ENCODE data around the gene WNT7B. TPM values are rescaled to one million over a fixed set of nuclear protein-coding genes. Genes with fewer than 3 reads are reported as not detected.
A peak's percentile ranks its signal among the peaks of the same experiment; 100 is the strongest.
"Not testable (repeated sequence)": the region's sequence is repeated elsewhere in the genome, so short reads cannot be mapped to it uniquely, and the experiment has no call there.

WNT7B gene
- total and polyA plus RNA-seq, 3 donors from 2014 or later: 0.65 to 1.9 (median 1.3) TPM

DNA sequence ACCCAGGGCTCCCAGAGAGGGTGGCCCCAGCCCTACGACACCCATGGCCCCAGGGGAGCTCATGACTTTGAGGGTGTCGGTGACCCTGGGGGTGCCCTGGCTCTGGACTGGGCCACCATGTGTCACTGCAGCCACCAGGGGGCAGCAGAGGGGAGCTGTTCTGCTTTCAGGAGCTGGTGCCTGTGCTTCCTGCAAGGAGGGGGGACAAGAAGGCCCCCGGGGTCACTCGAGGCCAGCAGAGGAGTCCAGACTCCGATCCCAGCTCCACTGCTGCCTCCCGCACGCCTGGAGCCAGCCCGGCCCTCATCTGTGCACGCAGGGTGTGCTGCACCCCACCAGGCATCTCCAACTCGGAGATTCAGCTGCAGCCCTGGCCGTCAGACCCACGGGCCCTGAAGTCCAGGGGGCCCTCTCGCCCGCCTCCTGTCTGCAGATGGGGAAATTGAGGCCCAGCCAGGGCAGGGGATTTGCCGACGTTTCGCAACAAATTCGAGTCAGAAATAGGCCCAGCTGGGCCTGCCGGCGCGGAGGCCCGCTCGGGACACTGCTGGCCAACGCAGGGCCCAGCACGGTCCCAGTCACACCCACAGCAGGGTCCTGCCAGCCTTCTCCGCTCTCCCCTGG lies 29.5 kb upstream of the WNT7B start:
- Histone ChIP-seq H3K27ac (peak overlapping the region; percentile 89 to 91), H3K9me3 (no peaks in the 10 kb centered on the region), H3K27me3 (no peaks in the 10 kb centered on the region), H3K36me3 (ENCODE audit: low read depth, missing control alignments) (no peaks in the 10 kb centered on the region), H3K4me1 (peaks cover 43% of the 10 kb centered on the region), H3K4me3 (no peak overlapping the region)
- 37 to 40% methylated on average over 3 to 25 of the region's 26 CpGs for WGBS, 2 donors
- intact Hi-C loops (cut with DNase I; ENCODE audit: low total_unique reads): loop anchor here (5.0 kb wide), 1 partner anchor 111 kb away; no protein-coding TSS in a partner anchor
- DNase-seq: peak; percentile 97
- TF ChIP-seq, protein P1, sequence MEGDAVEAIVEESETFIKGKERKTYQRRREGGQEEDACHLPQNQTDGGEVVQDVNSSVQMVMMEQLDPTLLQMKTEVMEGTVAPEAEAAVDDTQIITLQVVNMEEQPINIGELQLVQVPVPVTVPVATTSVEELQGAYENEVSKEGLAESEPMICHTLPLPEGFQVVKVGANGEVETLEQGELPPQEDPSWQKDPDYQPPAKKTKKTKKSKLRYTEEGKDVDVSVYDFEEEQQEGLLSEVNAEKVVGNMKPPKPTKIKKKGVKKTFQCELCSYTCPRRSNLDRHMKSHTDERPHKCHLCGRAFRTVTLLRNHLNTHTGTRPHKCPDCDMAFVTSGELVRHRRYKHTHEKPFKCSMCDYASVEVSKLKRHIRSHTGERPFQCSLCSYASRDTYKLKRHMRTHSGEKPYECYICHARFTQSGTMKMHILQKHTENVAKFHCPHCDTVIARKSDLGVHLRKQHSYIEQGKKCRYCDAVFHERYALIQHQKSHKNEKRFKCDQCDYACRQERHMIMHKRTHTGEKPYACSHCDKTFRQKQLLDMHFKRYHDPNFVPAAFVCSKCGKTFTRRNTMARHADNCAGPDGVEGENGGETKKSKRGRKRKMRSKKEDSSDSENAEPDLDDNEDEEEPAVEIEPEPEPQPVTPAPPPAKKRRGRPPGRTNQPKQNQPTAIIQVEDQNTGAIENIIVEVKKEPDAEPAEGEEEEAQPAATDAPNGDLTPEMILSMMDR (IDR thresholded peaks at IDR 0.05): peak; percentile 96 to 98 (median 98)
- no peak for TF ChIP-seq POLR2A (IDR thresholded peaks at IDR 0.05)

DNA sequence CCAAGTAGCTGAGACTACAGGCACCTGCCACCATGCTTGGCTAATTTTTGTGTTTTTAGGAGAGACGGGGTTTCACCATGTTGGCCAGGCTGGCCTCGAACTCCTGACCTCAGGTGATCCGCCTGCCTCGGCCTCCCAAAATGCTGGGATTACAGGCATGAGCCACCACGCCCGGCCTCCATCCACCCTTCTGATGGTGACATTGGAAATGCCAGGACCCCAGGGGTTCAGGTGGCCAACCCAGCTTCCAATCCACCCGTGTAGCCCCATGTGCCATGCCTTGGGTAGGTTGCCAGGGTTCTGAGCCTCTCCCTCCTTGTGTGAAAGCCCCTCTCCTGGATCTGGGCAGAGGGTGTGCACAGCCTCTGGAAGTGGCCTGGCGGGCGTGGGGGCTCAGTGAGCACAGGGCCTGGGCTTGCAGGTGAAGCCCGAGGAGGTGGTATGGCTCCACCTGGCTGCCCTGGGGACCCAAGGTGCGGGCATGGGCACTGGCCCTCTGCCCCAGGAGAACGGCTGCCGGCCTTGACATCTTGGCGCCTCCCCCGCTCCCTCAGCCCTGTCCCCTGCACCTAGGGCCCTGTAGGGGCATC lies 28.2 kb upstream of the WNT7B start:
- H3K4me3 ChIP-seq; H3K36me3 ChIP-seq (ENCODE audit: low read depth, missing control alignments); H3K27ac ChIP-seq; H3K9me3 ChIP-seq; H3K27me3 ChIP-seq; DNase-seq: not testable (repeated sequence)
- intact Hi-C loops (cut with DNase I; ENCODE audit: low total_unique reads): loop anchor here (5.0 kb wide), 1 partner anchor 112 kb away; no protein-coding TSS in a partner anchor
- WGBS, 2 donors: 84 to 88% methylated on average over 14 to 15 of the region's 15 CpGs
- H3K4me1 ChIP-seq: peaks cover 48% of the 10 kb centered on the region

DNA sequence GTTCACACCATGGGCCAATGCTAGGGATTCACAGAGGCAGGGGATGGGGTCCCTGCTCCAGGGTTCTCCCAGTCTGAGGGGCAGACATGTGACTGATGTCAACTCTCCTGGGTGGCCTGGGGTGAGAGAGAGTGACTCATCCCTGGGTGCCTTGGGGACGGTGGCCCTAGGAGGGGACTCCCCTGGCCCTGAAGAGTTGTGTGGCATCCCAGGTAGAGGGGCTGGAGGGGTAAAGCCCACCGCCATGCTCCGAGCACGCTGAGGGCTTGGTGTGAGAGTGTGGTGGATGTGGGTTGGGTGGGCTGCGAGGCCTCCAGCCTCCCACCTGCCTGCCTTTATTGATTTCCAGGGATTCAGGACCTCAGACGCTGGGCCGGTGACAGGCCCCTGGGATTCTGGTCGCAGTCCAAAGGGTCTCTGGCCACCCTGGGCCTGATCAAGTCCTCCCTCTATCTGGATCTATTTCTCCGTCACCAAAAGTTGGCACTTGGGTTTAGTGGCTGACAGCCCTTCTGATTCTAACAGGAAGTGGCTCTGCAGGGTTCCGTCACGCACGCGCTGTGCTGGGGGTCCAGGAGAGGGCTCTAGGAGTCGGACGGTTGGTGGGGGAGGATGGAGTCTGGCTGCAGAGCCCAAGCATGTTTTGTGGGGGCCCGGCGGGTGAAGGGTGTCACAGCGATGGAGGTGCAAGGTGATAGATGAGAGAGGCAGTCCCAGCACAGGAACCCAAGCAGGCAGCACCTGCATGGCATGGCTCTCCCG lies 27.3 kb upstream of the WNT7B start:
- WGBS, 2 donors: 83 to 87% methylated on average over 19 of the region's 19 CpGs
- no peak for DNase-seq
- H3K36me3 ChIP-seq (ENCODE audit: low read depth, missing control alignments): no peaks in the 10 kb centered on the region
- no peak overlapping the region for H3K27ac ChIP-seq
- no peaks in the 10 kb centered on the region for H3K9me3 ChIP-seq
- H3K4me1 ChIP-seq: peaks cover 48% of the 10 kb centered on the region
- H3K27me3 ChIP-seq: no peaks in the 10 kb centered on the region
- intact Hi-C loops (cut with DNase I; ENCODE audit: low total_unique reads): no loop called here
- TF ChIP-seq POLR2A (IDR thresholded peaks at IDR 0.05): no peak
- TF ChIP-seq, protein P1 (IDR thresholded peaks at IDR 0.05): no peak
- H3K4me3 ChIP-seq: no peak overlapping the region

DNA sequence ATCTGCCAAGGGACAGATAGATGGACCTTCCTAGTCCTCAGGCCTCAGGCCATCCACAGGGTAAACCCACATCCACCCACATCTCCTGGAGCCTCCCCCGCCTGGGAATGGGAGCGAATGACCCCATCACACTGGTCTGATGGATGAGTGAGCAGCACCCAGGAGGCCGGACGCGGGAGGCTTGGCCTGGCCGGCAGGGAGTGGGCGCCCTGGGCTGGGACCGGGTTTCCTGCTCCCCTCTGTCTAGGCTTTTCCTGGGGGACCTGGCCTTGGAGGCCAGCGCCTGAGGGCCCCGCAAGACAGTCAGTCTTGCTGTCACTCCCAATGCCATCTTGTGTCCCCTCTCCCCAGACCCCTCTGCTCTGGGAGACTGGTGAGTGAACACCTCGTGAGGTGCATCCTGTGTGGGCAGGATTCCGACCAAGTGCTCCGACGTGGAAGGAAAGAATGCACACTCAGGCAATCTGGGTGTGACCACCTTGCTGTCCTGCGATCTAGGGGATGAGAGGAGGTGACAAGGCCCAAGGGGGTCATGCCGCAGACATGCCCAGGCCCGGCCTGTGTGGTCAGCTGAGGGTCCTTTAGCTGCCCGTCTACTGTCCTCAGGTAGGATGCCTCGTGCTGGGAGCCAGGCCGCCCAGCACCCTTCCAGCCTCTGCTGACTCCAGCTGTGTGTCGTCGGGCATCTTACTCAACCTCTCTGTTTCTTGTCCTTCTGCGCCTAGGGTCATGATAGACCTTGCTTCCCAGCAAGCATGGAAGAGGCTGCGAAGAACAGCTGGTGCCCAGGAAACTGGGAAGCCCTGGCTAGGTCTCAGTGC lies 26.5 kb upstream of the WNT7B start:
- no peak for TF ChIP-seq POLR2A (IDR thresholded peaks at IDR 0.05)
- TF ChIP-seq, protein P1 (IDR thresholded peaks at IDR 0.05): no peak
- no peaks in the 10 kb centered on the region for H3K9me3 ChIP-seq
- no peaks in the 10 kb centered on the region for H3K27me3 ChIP-seq
- H3K4me1 ChIP-seq: peaks cover 54% of the 10 kb centered on the region
- no peaks in the 10 kb centered on the region for H3K36me3 ChIP-seq (ENCODE audit: low read depth, missing control alignments)
- no peak overlapping the region for H3K4me3 ChIP-seq
- no peak for DNase-seq
- H3K27ac ChIP-seq: no peak overlapping the region
- intact Hi-C loops (cut with DNase I; ENCODE audit: low total_unique reads): no loop called here
- 81 to 93% methylated on average over 8 to 24 of the region's 24 CpGs for WGBS, 2 donors

Data from testis (tissue), 3 donors.